ENCODE data around the gene UMODL1.

UMODL1 gene

GRCh38 chr21:42032266-42032665, 38.9 kb upstream of the UMODL1 start:
- no peak for DNase-seq (ENCODE audit: extremely low read depth, low read depth)
- TF ChIP-seq, protein P1, sequence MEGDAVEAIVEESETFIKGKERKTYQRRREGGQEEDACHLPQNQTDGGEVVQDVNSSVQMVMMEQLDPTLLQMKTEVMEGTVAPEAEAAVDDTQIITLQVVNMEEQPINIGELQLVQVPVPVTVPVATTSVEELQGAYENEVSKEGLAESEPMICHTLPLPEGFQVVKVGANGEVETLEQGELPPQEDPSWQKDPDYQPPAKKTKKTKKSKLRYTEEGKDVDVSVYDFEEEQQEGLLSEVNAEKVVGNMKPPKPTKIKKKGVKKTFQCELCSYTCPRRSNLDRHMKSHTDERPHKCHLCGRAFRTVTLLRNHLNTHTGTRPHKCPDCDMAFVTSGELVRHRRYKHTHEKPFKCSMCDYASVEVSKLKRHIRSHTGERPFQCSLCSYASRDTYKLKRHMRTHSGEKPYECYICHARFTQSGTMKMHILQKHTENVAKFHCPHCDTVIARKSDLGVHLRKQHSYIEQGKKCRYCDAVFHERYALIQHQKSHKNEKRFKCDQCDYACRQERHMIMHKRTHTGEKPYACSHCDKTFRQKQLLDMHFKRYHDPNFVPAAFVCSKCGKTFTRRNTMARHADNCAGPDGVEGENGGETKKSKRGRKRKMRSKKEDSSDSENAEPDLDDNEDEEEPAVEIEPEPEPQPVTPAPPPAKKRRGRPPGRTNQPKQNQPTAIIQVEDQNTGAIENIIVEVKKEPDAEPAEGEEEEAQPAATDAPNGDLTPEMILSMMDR (IDR thresholded peaks at IDR 0.05; ENCODE audit: low read depth, low read length) = no peak

DNA sequence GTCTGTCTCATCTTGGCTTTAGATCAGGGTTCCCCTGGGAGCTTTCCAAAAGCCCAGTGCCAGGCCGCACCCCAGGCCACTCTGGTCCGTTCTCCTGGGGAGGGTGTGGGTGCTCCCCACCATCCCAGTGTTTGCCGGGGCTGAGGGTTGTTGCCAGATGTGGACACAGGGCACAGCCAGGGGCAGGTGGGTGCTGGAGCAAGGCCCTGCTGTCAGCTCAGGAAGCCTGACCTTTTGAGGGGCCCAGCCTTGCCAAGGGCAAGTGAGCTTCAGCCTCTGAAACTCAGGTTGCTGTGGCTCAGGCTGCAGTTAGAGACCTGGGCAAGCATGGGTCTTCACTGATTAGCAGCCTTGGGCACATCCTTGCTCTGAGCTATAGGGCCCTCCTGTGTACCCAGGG, 38.1 kb upstream of the UMODL1 start:
- no peak for DNase-seq (ENCODE audit: extremely low read depth, low read depth)
- TF ChIP-seq, protein P1 (IDR thresholded peaks at IDR 0.05; ENCODE audit: low read depth, low read length) = no peak

DNA sequence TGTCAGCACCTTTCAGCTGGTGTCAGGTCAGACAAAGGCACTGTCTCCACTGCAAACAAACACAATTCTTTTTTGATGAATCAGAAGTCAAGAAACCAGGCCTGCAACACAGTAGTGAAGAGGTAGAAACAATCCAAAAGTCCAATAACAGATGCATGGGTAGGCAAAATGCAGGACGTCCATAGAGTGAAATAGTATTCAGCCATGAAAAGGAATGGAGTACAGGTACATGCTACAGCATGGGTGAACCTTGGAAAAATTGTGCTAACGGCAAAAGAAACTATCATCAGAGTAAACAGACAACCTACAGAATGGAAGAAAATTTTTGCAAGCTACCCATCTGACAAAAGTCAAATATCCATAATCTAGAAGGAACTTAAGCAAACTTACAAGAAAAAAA, 34.8 kb upstream of the UMODL1 start:
- no peak for DNase-seq (ENCODE audit: extremely low read depth, low read depth)
- TF ChIP-seq, protein P1 (IDR thresholded peaks at IDR 0.05; ENCODE audit: low read depth, low read length) = no peak

- TF ChIP-seq, protein P1 (IDR thresholded peaks at IDR 0.05; ENCODE audit: low read depth, low read length) = no peak
- DNase-seq (ENCODE audit: extremely low read depth, low read depth) = no peak
These were observed 33.6 kb upstream of the UMODL1 start for GRCh38 chr21:42037516-42037915.

DNA sequence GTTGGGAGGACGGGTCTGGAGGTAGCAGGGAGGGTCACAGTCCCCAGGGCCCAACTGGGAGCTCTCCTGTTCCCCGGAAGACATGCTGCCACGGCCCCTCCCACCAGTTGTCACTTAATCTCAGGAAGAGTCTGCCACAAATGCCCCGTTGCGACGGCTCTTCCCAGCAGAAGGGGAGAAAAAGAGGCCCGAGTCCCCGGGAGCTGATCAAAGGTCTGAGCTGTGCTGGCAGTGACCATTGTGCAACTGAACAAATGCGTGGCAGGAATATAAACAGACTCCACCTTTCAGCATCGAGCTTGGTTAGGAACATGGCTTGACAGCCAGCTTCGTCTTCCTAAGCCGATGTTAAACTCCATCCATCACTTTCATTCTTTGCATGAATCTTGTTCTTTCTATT, 33.2 kb upstream of the UMODL1 start:
- no peak for DNase-seq (ENCODE audit: extremely low read depth, low read depth)
- TF ChIP-seq, protein P1 (IDR thresholded peaks at IDR 0.05; ENCODE audit: low read depth, low read length) = no peak

- DNase-seq (ENCODE audit: extremely low read depth, low read depth) = no peak
- TF ChIP-seq, protein P1 (IDR thresholded peaks at IDR 0.05; ENCODE audit: low read depth, low read length) = no peak
These were observed 32.7 kb upstream of the UMODL1 start for GRCh38 chr21:42038393-42038792.

- TF ChIP-seq, protein P1 (IDR thresholded peaks at IDR 0.05; ENCODE audit: low read depth, low read length) = no peak
- DNase-seq (ENCODE audit: extremely low read depth, low read depth) = peak; percentile 34
These were observed 32.2 kb upstream of the UMODL1 start for GRCh38 chr21:42038826-42039425.

All from AG09319 (cell line).